ENCODE data around the gene CSNK1G2.

DNA sequence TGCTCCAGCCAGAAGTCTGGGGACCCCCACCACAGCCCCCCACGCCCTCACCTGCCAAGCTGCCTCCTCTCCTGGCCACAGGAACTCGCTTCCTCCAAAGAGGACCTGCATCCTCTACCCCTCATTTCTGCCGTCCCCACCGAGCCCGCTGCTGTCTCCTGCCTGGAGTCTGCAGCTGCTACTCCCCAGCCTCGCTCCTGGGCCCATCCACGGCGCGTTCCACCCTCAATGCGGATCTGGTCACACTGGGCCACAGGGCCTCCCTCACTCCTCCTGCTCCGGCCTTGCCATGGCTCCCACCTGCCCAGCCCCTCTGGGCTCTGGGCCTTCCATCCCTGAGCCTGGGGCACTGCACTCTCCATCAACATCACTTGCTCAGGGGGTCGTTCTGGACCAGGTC lies 70.2 kb downstream of the CSNK1G2 start:
- TF ChIP-seq CTCF (IDR thresholded peaks at IDR 0.05) (no peak), POLR2A (IDR thresholded peaks at IDR 0.05) (no peak)
